ENCODE data around the gene TTC1. TPM values are rescaled to one million over a fixed set of nuclear protein-coding genes. Genes with fewer than 3 reads are reported as not detected.

TTC1 gene
- total and polyA plus RNA-seq, 2 of the 8 experiments (the other 6 are each of a cell fraction or from before 2014, with no cell fraction given): 25.1 to 63.9 TPM

GRCh38 chr5:160021831-160022446 is 13.0 kb downstream of the TTC1 start:
- H3K4me2 ChIP-seq (ENCODE audit: insufficient read depth in 1 of 2, low read depth in 2 of 2, low read length in 2 of 2): no peak overlapping the region
- no peaks in the 10 kb centered on the region for H3K27me3 ChIP-seq (replicated peaks in 1 of 4; ENCODE audit: control insufficient read depth in 3 of 4, extremely low read depth in 1 of 4, insufficient read depth in 3 of 4, low read length in 3 of 4)
- H3K79me2 ChIP-seq (ENCODE audit: control insufficient read depth in 1 of 2, insufficient read depth in 2 of 2, low read length in 2 of 2): peaks cover 0 to 25% of the 10 kb centered on the region in 2 experiments; a peak in 2 of 4 replicates
- no peak overlapping the region for H2BK15ac ChIP-seq (ENCODE audit: low read length)
- TF ChIP-seq MAFK (IDR thresholded peaks at IDR 0.05; ENCODE audit: low read depth, low read length) (no peak), RAD21 (IDR thresholded peaks at IDR 0.05 in 1 of 2, conservative IDR thresholded peaks at IDR 0.05 in 1 of 2; ENCODE audit: low read depth in 2 of 2, low read length in 2 of 2) (peak; percentile 83 to 90), CTCF (IDR thresholded peaks at IDR 0.05; ENCODE audit: control extremely low read depth in 1 of 3, insufficient read depth in 1 of 3, low read depth in 1 of 3, low read length in 3 of 3) (peak in 2 of 3 experiments; percentile 72 to 75; a peak in 3 of 4 replicates)
- H4K8ac ChIP-seq (ENCODE audit: extremely low read depth, insufficient read depth, low read length): no peak overlapping the region
- no peak overlapping the region for H3K4ac ChIP-seq (replicated peaks; ENCODE audit: insufficient read length, low read depth, low read length)
- no peak overlapping the region for H3K4me3 ChIP-seq (ENCODE audit: extremely low read depth in 1 of 4, insufficient read depth in 2 of 4, low read depth in 3 of 4, low read length in 4 of 4)
- peaks cover 3 to 4% of the 10 kb centered on the region in 2 experiments for H4K20me1 ChIP-seq (replicated peaks in 1 of 2; ENCODE audit: control insufficient read depth in 1 of 2, insufficient read depth in 2 of 2, low read length in 2 of 2)
- H3K27ac ChIP-seq (ENCODE audit: low read depth, low read length): no peak overlapping the region
- H2BK5ac ChIP-seq (ENCODE audit: low read depth, low read length): no peak overlapping the region
- H2AK5ac ChIP-seq (ENCODE audit: low read depth, low read length): no peak overlapping the region
- H3K14ac ChIP-seq (ENCODE audit: insufficient read length): no peak overlapping the region
- H2BK12ac ChIP-seq (ENCODE audit: low read depth, low read length): no peak overlapping the region
- FAIRE-seq (peak; percentile 81), DNase-seq (ENCODE audit: low read depth in 1 of 2, low spot score in 2 of 2) (peak in 1 of 2 experiments; percentile 57)
- H3K23me2 ChIP-seq (ENCODE audit: low read depth, low read length): no peaks in the 10 kb centered on the region
- H2BK20ac ChIP-seq (ENCODE audit: low read length): no peak overlapping the region
- ChIA-PET POLR2A (ENCODE audit: partially characterized antibody) (interaction anchor here (0.7 to 1.4 kb wide), 5 partner anchors 8 to 71 kb away, joined by 3 to 4 read pairs (median 3); partner anchors contain the start of gene TTC1), CTCF (ENCODE audit: partially characterized antibody) (interaction anchor here (0.6 to 5.4 kb wide), 79 partner anchors 8 to 994 kb away, joined by 3 to 47 read pairs (median 4); partner anchors contain the start of gene TTC1)
- no peak overlapping the region for H3K9ac ChIP-seq (replicated peaks in 1 of 4; ENCODE audit: extremely low read depth in 1 of 4, low read depth in 3 of 4, low read length in 3 of 4)
- no peak overlapping the region for H4K91ac ChIP-seq (replicated peaks; ENCODE audit: insufficient read length, low read length)
- no peaks in the 10 kb centered on the region for H3K4me1 ChIP-seq (replicated peaks in 1 of 4; ENCODE audit: control insufficient read depth in 3 of 4, insufficient read depth in 4 of 4, low read length in 3 of 4)
- no peak overlapping the region for H3K18ac ChIP-seq (ENCODE audit: extremely low read depth, low read length)
- H2BK120ac ChIP-seq (replicated peaks; ENCODE audit: low read depth, low read length): no peak overlapping the region
- H4K5ac ChIP-seq (ENCODE audit: insufficient read length, low read depth, low read length): no peak overlapping the region
- H3K9me3 ChIP-seq (ENCODE audit: insufficient read depth in 2 of 2, low read depth in 1 of 2, low read length in 1 of 2): no peaks in the 10 kb centered on the region
- no peak overlapping the region for H2AFZ ChIP-seq (ENCODE audit: low read length)
- H3K36me3 ChIP-seq (ENCODE audit: control insufficient read depth in 2 of 4, insufficient read depth in 4 of 4, low read length in 3 of 4): peaks cover 0 to 13% (median 4%) of the 10 kb centered on the region in 4 experiments; a peak in 4 of 8 replicates
- H3K79me1 ChIP-seq (ENCODE audit: low read depth, low read length): peaks cover 2% of the 10 kb centered on the region; the same call in 1 of the 2 replicates
- 57% methylated on average over 3 of the region's 3 CpGs; no CpG with 5 or more reads in 1 of the 2 experiments for WGBS, 2 experiments (ENCODE audit: extremely low coverage in 1 of 2, insufficient coverage in 1 of 2, insufficient read length in 1 of 2, insufficient replicate concordance in 2 of 2, low coverage in 1 of 2, low lambda C conversion rate in 2 of 2, missing lambda C conversion rate in 1 of 2)
- no peak overlapping the region for H3K23ac ChIP-seq (ENCODE audit: insufficient read length)
- no peak overlapping the region for H3K56ac ChIP-seq (replicated peaks; ENCODE audit: insufficient read length, low read depth, low read length)

Measured in H1 (cell line).